Naive thymus-derived CD4-positive, alpha-beta T cell (primary cell): ENCODE data around the gene TMEM132C. TPM values are rescaled to one million over a fixed set of nuclear protein-coding genes. Genes with fewer than 3 reads are reported as not detected.

Experiments
- ATAC-seq: fragments of 150-1000 bp; cut with Tn5 transposase; 2 replicates; pipeline ENCODE4 v1.10.0; 2021; ENCODE audit warnings: mild to moderate bottlenecking, moderate library complexity
- CTCF ChIA-PET: fragments of 350-600 bp; sonication (Branson Sonifier 250); formaldehyde crosslinking; loops from one replicate; lab custom pipeline; 2021; ENCODE audit warnings: antibody characterized with exemption; lab: Charles Lee
- POLR2A ChIA-PET: fragments of 350-600 bp; sonication (Branson Sonifier 250); formaldehyde crosslinking; loops from one replicate; lab custom pipeline; 2021; ENCODE audit warnings: antibody characterized with exemption, inconsistent platforms; lab: Charles Lee
- DNase-seq, 9 donors: peaks; one replicate each; pipeline versions ENCODE4 v3.0.0 to v3.0.0-alpha.2; 2020 to 2022; ENCODE audit warnings: mixed read lengths in 1 of 9
- H3K27ac ChIP-seq: one replicate; pipeline ENCODE4 v1.7.0; 2013; ENCODE audit warnings: mild to moderate bottlenecking, low read depth, low read length, moderate library complexity
- H3K27me3 ChIP-seq, 2 donors: one replicate each; pipeline ENCODE4 v1.7.0; 2013; ENCODE audit warnings: low read length in 2 of 2, mild to moderate bottlenecking in 2 of 2, moderate library complexity in 2 of 2; ENCODE audit not compliant: control insufficient read depth in 2 of 2, insufficient read depth in 2 of 2
- H3K36me3 ChIP-seq, 3 experiments: 1 replicate in 2 of 3; 2 replicates in 1 of 3; pipeline ENCODE4 v1.7.0; 2013; ENCODE audit warnings: low read length in 3 of 3, mild to moderate bottlenecking in 3 of 3, moderate library complexity in 1 of 3; ENCODE audit not compliant: insufficient read depth in 3 of 3, control insufficient read depth in 2 of 3
- H3K4me1 ChIP-seq, 2 donors: one replicate each; pipeline ENCODE4 v1.7.0; 2013; ENCODE audit warnings: low read length in 2 of 2, mild to moderate bottlenecking in 2 of 2, moderate library complexity in 1 of 2; ENCODE audit not compliant: control insufficient read depth in 2 of 2, insufficient read depth in 2 of 2
- H3K4me3 ChIP-seq: 2 replicates; pipeline ENCODE4 v1.7.0; 2013; ENCODE audit warnings: mild to moderate bottlenecking, low read length
- H3K9me3 ChIP-seq, 3 experiments: 1 replicate in 2 of 3; 2 replicates in 1 of 3; pipeline ENCODE4 v1.7.0; 2013; ENCODE audit warnings: low read length in 3 of 3; ENCODE audit not compliant: control insufficient read depth in 2 of 3
- H3K27ac Mint-ChIP-seq, 9 donors: one replicate each; pipeline ENCODE4 v1.8.0; 2020 to 2022; ENCODE audit warnings: mixed read lengths in 9 of 9, mild to moderate bottlenecking in 8 of 9, moderate library complexity in 5 of 9, inconsistent platforms in 2 of 9
- H3K27me3 Mint-ChIP-seq, 5 donors: one replicate each; pipeline ENCODE4 v1.8.0; 2021 to 2022; ENCODE audit warnings: mixed read lengths in 5 of 5, mild to moderate bottlenecking in 1 of 5
- H3K36me3 Mint-ChIP-seq, 5 donors: one replicate each; pipeline ENCODE4 v1.8.0; 2020 to 2022; ENCODE audit warnings: mixed read lengths in 5 of 5, mild to moderate bottlenecking in 3 of 5, inconsistent platforms in 1 of 5
- H3K4me1 Mint-ChIP-seq, 7 donors: one replicate each; pipeline ENCODE4 v1.8.0; 2020 to 2022; ENCODE audit warnings: mixed read lengths in 7 of 7, mild to moderate bottlenecking in 3 of 7, inconsistent platforms in 1 of 7
- H3K4me3 Mint-ChIP-seq, 10 donors: one replicate each; pipeline ENCODE4 v1.8.0; 2020 to 2022; ENCODE audit warnings: mild to moderate bottlenecking in 10 of 10, mixed read lengths in 10 of 10, moderate library complexity in 6 of 10, inconsistent platforms in 2 of 10
- H3K9me3 Mint-ChIP-seq, 11 donors: one replicate each; pipeline ENCODE4 v1.8.0; 2020 to 2022; ENCODE audit warnings: mixed read lengths in 11 of 11, mild to moderate bottlenecking in 4 of 11, inconsistent platforms in 1 of 11, moderate library complexity in 1 of 11
- intact Hi-C, 2 donors: fragments of 100-400 bp; cut with micrococcal nuclease; formaldehyde crosslinking; loops; one replicate each; pipeline ENCODE4 v1.15.1; 2023
- microRNA-seq: library from miRNA; unstranded; fragments of <30 nt; microRNA quantifications from one replicate; pipeline ENCODE4 v1.2.0, GENCODE V29; 2022; ENCODE audit warnings: borderline microRNAs expressed
- polyA plus RNA-seq, 2 donors: library from polyadenylated mRNA; unstranded; fragments of 300-500 nt; fragmentation: Illumina TruSeq; gene quantifications; one replicate each; pipeline ENCODE4 v1.2.3, GENCODE V29; 2021
- total RNA-seq, 6 experiments: library from RNA in 5 of 6; stranded (reverse) in 5 of 6; gene quantifications; 1 replicate in 5 of 6; 2 replicates in 1 of 6; pipeline ENCODE4 v1.2.3 and lab custom pipeline; 2021 to 2026

TMEM132C gene
- total and polyA plus RNA-seq, 7 experiments from 2014 or later = not detected

DNA sequence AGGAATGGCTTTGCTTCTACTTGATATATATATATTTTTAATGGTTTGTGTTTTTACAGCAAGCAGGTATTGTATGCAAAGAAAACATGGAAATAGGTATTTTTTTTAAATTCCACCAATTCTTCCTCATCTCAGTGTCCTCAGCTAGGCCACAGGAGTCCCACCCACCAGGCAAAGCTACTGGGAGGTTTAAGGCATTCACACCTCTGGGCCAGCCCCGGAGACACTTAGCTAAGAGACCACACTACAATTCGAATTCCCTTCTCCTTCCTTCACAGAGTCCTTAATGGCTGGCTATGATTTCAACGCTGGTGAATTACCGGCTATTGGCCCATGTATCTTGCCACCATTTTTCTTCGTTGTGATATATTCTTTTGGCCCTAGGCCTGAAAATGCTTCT, 485.4 kb downstream of the TMEM132C start:
- no peak overlapping the region for H3K27ac Mint-ChIP-seq
- H3K4me1 Mint-ChIP-seq = no peaks in the 10 kb centered on the region
- no peak overlapping the region for H3K4me3 Mint-ChIP-seq
- CTCF ChIA-PET = interaction anchor here (0.9 kb wide), 1 partner anchor 31 kb away, joined by 3 read pairs; no protein-coding TSS in a partner anchor
- peaks cover 0 to 5% (median 0%) of the 10 kb centered on the region in 11 donors for H3K9me3 Mint-ChIP-seq
- Histone ChIP-seq H3K4me1 (peaks cover 0 to 12% of the 10 kb centered on the region in 2 donors), H3K36me3 (no peaks in the 10 kb centered on the region), H3K27me3 (no peaks in the 10 kb centered on the region), H3K4me3 (no peak overlapping the region), H3K27ac (no peak overlapping the region), H3K9me3 (no peaks in the 10 kb centered on the region)
- H3K27me3 Mint-ChIP-seq = peaks cover 0 to 20% (median 0%) of the 10 kb centered on the region in 5 donors
- no peaks in the 10 kb centered on the region for H3K36me3 Mint-ChIP-seq
- intact Hi-C loops = no loop called here
- ATAC-seq (no peak), DNase-seq (no peak)
- POLR2A ChIA-PET = no interaction called here

DNA sequence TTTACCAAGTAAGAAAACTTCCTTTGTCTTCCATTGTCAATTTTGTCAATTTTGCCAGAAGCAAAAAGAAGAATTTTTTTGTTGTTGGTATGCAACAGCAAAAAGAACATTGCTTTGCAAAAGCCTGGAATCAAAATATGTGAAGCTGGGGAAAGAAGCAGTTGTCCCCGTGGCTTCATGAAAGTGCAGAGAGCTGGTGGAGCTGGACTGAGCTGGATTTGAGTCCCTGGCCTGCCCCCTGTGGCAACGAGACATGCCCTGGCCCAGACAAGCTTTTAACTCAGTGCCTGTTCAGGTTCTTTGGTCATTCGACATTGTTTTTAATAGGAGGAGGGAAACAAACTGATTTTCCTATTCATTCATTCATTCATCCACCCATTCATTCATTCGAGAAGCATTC, 486.5 kb downstream of the TMEM132C start:
- peaks cover 0 to 10% (median 0%) of the 10 kb centered on the region in 5 donors for H3K27me3 Mint-ChIP-seq
- Histone ChIP-seq H3K9me3 (no peaks in the 10 kb centered on the region), H3K36me3 (no peaks in the 10 kb centered on the region), H3K4me1 (peaks cover 0 to 3% of the 10 kb centered on the region in 2 donors), H3K4me3 (no peak overlapping the region), H3K27me3 (no peaks in the 10 kb centered on the region), H3K27ac (no peak overlapping the region)
- no peak overlapping the region for H3K4me3 Mint-ChIP-seq
- no peak for ATAC-seq
- DNase-seq = no peak
- H3K9me3 Mint-ChIP-seq = peaks cover 0 to 5% (median 0%) of the 10 kb centered on the region in 11 donors
- H3K27ac Mint-ChIP-seq = no peak overlapping the region
- H3K4me1 Mint-ChIP-seq = no peaks in the 10 kb centered on the region
- intact Hi-C loops = no loop called here
- no peaks in the 10 kb centered on the region for H3K36me3 Mint-ChIP-seq
- CTCF ChIA-PET = no interaction called here
- POLR2A ChIA-PET = no interaction called here

DNA sequence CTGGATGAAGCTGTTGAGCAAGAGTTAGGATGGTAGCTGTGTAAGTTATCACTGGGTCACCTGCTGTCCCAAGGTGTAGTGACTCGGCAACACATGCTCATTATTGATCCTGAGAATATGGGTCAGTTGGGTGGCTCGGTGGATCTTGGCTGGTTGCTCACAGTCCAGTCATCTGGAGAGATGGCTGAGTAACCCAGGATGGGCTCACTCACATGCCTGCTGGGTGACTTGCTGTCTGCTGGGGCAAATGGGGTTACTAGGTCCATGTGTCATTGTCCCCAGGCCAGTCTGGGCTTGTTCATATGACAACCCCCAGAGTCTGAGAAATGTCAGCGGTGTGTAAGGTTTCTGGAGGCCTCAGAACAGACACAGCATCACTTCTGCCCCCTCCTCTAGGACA, 487.3 kb downstream of the TMEM132C start:
- intact Hi-C loops = no loop called here
- H3K36me3 Mint-ChIP-seq = no peaks in the 10 kb centered on the region
- CTCF ChIA-PET = no interaction called here

DNA sequence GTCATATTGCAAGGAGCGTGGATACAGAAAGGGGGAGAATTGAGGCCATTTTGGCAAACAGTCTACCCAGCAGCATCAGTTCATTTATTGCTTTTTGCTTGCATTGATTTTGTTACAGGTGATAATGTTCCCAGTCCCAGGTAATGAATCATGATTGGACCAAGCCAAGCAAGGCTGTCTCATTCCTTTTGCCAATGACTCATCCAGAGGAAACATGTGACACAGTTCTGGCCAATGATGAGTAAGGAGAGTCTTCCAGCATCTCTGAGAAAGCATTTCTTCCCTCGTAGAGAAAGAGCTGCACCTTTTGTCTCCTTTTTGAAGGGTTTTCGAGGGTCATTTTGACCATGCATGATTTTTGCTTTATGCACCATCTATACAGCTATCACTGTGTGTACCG, 488.6 kb downstream of the TMEM132C start:
- Mint-ChIP-seq H3K36me3 (no peaks in the 10 kb centered on the region), H3K4me1 (no peaks in the 10 kb centered on the region), H3K27me3 (peaks cover 0 to 16% (median 0%) of the 10 kb centered on the region in 5 donors), H3K4me3 (no peak overlapping the region), H3K27ac (no peak overlapping the region), H3K9me3 (peaks cover 0 to 5% (median 0%) of the 10 kb centered on the region in 11 donors)
- H3K36me3 ChIP-seq = no peaks in the 10 kb centered on the region
- no peak overlapping the region for H3K27ac ChIP-seq
- ChIA-PET POLR2A (no interaction called here), CTCF (no interaction called here)
- no peaks in the 10 kb centered on the region for H3K27me3 ChIP-seq
- no peaks in the 10 kb centered on the region for H3K9me3 ChIP-seq
- ATAC-seq (no peak), DNase-seq (no peak)
- H3K4me1 ChIP-seq = no peaks in the 10 kb centered on the region
- intact Hi-C loops = no loop called here
- H3K4me3 ChIP-seq = no peak overlapping the region

More for the DNA sequence above, 487.3 kb downstream of the TMEM132C start:
- H3K4me1 Mint-ChIP-seq = no peaks in the 10 kb centered on the region
- H3K9me3 ChIP-seq = no peaks in the 10 kb centered on the region
- H3K4me3 Mint-ChIP-seq = no peak overlapping the region
- H3K27ac Mint-ChIP-seq = no peak overlapping the region
- no peaks in the 10 kb centered on the region for H3K36me3 ChIP-seq
- no peak for DNase-seq
- peaks cover 0 to 8% (median 0%) of the 10 kb centered on the region in 5 donors for H3K27me3 Mint-ChIP-seq
- ATAC-seq = no peak
- POLR2A ChIA-PET = no interaction called here
- no peaks in the 10 kb centered on the region for H3K27me3 ChIP-seq
- no peak overlapping the region for H3K4me3 ChIP-seq
- peaks cover 0 to 5% (median 0%) of the 10 kb centered on the region in 11 donors for H3K9me3 Mint-ChIP-seq
- H3K4me1 ChIP-seq = no peaks in the 10 kb centered on the region
- H3K27ac ChIP-seq = no peak overlapping the region

Small RNA genes within 50 kb of the gene (microRNA-seq; reads per million reads assigned to microRNA genes)
- not detected for gene MIR3612
- gene MIR4419B = not detected
